HL-60 (cell line): ENCODE data around the gene ST6GALNAC6.
"Not testable (repeated sequence)": the region's sequence is repeated elsewhere in the genome, so short reads cannot be mapped to it uniquely, and the experiment has no call there.

Source experiments
- DNase-seq, 2 experiments: peaks; one replicate each; pipeline ENCODE4 v3.0.0-alpha.2; 2010 to 2020; ENCODE audit warnings: low read depth in 1 of 2, low spot score in 1 of 2
- H3K27ac ChIP-seq: fragments of 250-450 bp; sonication (Bioruptor Pico); replicated peaks from 2 replicates; pipeline ENCODE4 v1.5.1; 2020; ENCODE audit warnings: mild to moderate bottlenecking, moderate library complexity
- H3K27me3 ChIP-seq: fragments of 250-450 bp; sonication (Bioruptor Pico); 2 replicates; pipeline ENCODE4 v1.5.1; 2021; ENCODE audit warnings: mild to moderate bottlenecking, moderate library complexity; ENCODE audit not compliant: insufficient read depth, poor library complexity, severe bottlenecking
- H3K4me3 ChIP-seq: replicated peaks from 2 replicates; pipeline ENCODE4 v1.5.1; 2011; ENCODE audit warnings: mild to moderate bottlenecking, control low read depth, low read length; ENCODE audit not compliant: insufficient read depth
- CTCF ChIP-seq: IDR thresholded peaks from one replicate; pipeline ENCODE4 v1.5.1; 2011; ENCODE audit warnings: low read length, control low read depth, inconsistent platforms; ENCODE audit not compliant: insufficient read depth
- GABPA ChIP-seq: IDR thresholded peaks from 2 replicates; pipeline ENCODE4 v1.6.1; 2012; ENCODE audit warnings: low read depth
- POLR2AphosphoS5 ChIP-seq: IDR thresholded peaks from 2 replicates; pipeline ENCODE4 v1.6.1; 2012; ENCODE audit warnings: low read depth
- SPI1 ChIP-seq: IDR thresholded peaks from 2 replicates; pipeline ENCODE4 v1.6.1; 2012; ENCODE audit warnings: low read depth, mild to moderate bottlenecking, borderline replicate concordance
- TF ChIP-seq, protein P1 (sequence below): IDR thresholded peaks from 2 replicates; pipeline ENCODE4 v1.6.1; 2012; ENCODE audit warnings: low read depth; ENCODE audit not compliant: insufficient replicate concordance

ST6GALNAC6 gene

GRCh38 chr9:127885508-127886281 lies 13.7 kb downstream of the ST6GALNAC6 start:
- TF ChIP-seq SPI1 (no peak), POLR2AphosphoS5 (no peak), GABPA (no peak), CTCF (no peak)
- TF ChIP-seq, protein P1, sequence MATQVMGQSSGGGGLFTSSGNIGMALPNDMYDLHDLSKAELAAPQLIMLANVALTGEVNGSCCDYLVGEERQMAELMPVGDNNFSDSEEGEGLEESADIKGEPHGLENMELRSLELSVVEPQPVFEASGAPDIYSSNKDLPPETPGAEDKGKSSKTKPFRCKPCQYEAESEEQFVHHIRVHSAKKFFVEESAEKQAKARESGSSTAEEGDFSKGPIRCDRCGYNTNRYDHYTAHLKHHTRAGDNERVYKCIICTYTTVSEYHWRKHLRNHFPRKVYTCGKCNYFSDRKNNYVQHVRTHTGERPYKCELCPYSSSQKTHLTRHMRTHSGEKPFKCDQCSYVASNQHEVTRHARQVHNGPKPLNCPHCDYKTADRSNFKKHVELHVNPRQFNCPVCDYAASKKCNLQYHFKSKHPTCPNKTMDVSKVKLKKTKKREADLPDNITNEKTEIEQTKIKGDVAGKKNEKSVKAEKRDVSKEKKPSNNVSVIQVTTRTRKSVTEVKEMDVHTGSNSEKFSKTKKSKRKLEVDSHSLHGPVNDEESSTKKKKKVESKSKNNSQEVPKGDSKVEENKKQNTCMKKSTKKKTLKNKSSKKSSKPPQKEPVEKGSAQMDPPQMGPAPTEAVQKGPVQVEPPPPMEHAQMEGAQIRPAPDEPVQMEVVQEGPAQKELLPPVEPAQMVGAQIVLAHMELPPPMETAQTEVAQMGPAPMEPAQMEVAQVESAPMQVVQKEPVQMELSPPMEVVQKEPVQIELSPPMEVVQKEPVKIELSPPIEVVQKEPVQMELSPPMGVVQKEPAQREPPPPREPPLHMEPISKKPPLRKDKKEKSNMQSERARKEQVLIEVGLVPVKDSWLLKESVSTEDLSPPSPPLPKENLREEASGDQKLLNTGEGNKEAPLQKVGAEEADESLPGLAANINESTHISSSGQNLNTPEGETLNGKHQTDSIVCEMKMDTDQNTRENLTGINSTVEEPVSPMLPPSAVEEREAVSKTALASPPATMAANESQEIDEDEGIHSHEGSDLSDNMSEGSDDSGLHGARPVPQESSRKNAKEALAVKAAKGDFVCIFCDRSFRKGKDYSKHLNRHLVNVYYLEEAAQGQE: no peak
- Histone ChIP-seq H3K27ac (no peak overlapping the region), H3K27me3 (no peaks in the 10 kb centered on the region), H3K4me3 (no peak overlapping the region)
- no peak for DNase-seq

DNA sequence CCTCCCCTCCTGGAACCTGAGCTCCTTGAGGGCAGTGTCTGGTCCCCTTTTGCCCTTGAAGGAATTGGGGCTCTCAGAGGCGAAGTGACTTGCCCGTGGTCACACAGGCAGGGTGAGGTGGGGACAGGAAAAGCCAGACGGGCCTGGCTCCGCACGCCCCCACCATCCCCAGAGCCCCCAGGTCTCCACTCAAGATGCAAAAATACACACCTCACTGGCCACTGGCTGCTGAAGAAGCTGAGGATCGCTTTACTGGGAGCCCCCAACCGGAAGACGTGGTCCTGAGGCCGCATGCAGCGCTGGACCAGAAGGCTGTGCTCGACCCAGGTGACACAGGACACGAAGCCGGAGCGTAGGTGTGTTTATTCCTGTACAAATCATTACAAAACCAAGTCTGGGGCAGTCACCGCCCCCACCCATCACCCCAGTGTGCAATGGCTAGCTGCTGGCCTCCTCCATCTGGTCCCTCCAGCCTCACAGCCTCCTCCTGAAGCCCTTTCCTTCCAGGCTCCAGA lies 14.4 kb downstream of the ST6GALNAC6 start:
- H3K27me3 ChIP-seq: no peaks in the 10 kb centered on the region
- TF ChIP-seq, protein P1: no peak
- TF ChIP-seq SPI1 (no peak), POLR2AphosphoS5 (no peak), GABPA (no peak), CTCF (no peak)
- no peak for DNase-seq
- H3K4me3 ChIP-seq: no peak overlapping the region
- H3K27ac ChIP-seq: no peak overlapping the region

GRCh38 chr9:127884427-127884911 lies 14.9 kb downstream of the ST6GALNAC6 start:
- H3K27me3 ChIP-seq: no peaks in the 10 kb centered on the region
- H3K27ac ChIP-seq: no peak overlapping the region
- no peak for TF ChIP-seq CTCF
- DNase-seq: no peak
- H3K4me3 ChIP-seq: no peak overlapping the region

GRCh38 chr9:127883959-127884358 lies 15.4 kb downstream of the ST6GALNAC6 start:
- no peaks in the 10 kb centered on the region for H3K27me3 ChIP-seq
- no peak overlapping the region for H3K27ac ChIP-seq
- no peak overlapping the region for H3K4me3 ChIP-seq
- DNase-seq: no peak
- TF ChIP-seq POLR2AphosphoS5 (no peak), SPI1 (no peak), GABPA (no peak), CTCF (no peak)
- TF ChIP-seq, protein P1: no peak

- H3K27ac ChIP-seq, DNase-seq, H3K4me3 ChIP-seq, H3K27me3 ChIP-seq: not testable (repeated sequence)
These were observed 17.7 kb downstream of the ST6GALNAC6 start for GRCh38 chr9:127881715-127882114.
